RWPE1 (cell line): ENCODE data around the gene PKHD1.
"Not testable (repeated sequence)": the region's sequence is repeated elsewhere in the genome, so short reads cannot be mapped to it uniquely, and the experiment has no call there.

Experiments used
- CTCF ChIA-PET: fragments of 350-600 bp; sonication (Branson Sonifier 250); formaldehyde crosslinking; extraction: SDS; loops from one replicate; lab custom pipeline; 2021; lab: Yijun Ruan, JAX
- POLR2A ChIA-PET: fragments of 400-600 bp; formaldehyde crosslinking; extraction: SDS; loops from one replicate; lab custom pipeline; 2020; ENCODE audit warnings: antibody characterized with exemption; ENCODE audit not compliant: low non-redundant PET; lab: Yijun Ruan, JAX
- DNase-seq: peaks from one replicate; pipeline ENCODE4 v3.0.0; 2012; ENCODE audit warnings: low spot score
- H3K27ac ChIP-seq: fragments of 450-650 bp; 2 replicates; pipeline ENCODE4 v1.5.1; 2017
- CTCF ChIP-seq: fragments of 450-650 bp; conservative IDR thresholded peaks from 2 replicates; pipeline ENCODE4 v1.5.1; 2017; ENCODE audit warnings: low read depth, mild to moderate bottlenecking

The PKHD1 gene

DNA sequence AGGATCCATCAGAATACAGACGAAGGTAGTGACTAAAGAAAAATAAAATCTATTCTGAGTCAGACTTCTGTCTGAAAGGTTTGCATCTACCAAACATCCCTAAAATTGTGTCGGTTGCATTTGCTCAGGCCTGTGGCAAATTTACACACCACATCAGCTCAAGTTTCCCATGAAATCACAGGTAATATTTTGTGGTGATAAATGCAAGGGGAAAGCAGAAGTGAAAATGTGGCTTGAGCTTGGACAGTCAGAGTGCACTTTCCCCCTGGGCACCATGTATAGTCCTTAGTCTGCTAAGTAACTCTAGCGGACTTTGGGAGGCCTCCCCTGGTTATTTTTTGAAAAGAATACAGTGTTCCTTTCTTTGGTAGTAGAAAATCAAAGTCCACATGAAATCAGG, 159.1 kb downstream of the PKHD1 start:
- TF ChIP-seq CTCF: no peak
- no peak overlapping the region for H3K27ac ChIP-seq
- ChIA-PET CTCF (interaction anchor here (0.6 kb wide), 1 partner anchor 1100 kb away, joined by 3 read pairs; no protein-coding TSS in a partner anchor), POLR2A (no interaction called here)
- DNase-seq: no peak

DNA sequence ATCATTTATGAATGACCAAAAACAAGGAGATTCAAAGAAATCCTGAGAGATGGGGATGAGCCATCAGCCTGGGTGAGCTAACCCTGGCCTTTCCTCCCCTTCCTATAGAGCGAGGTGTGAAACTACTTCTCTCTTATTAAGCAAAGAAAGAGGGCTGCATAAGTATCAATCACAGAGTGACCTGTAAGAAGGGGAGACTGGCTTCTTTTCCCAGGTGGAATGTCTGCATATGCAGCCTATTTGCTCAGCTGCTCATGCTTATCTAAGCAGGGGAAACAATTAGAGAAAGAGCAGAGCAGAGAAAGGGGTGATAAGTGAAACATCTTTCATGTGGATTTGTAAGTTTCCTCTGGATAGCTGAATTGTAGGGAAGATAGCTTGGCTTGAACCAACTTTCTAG, 160.0 kb downstream of the PKHD1 start:
- H3K27ac ChIP-seq: no peak overlapping the region
- DNase-seq: no peak
- ChIA-PET POLR2A (no interaction called here), CTCF (no interaction called here)
- no peak for TF ChIP-seq CTCF

- H3K27ac ChIP-seq: no peak overlapping the region
- POLR2A ChIA-PET: no interaction called here
- CTCF ChIA-PET: no interaction called here
- no peak for TF ChIP-seq CTCF
- DNase-seq: no peak
Measured at GRCh38 chr6:51926125-51926524, 161.3 kb downstream of the PKHD1 start.

- CTCF ChIA-PET, DNase-seq, H3K27ac ChIP-seq: not testable (repeated sequence)
Measured at GRCh38 chr6:51922479-51922878, 164.9 kb downstream of the PKHD1 start.

DNA sequence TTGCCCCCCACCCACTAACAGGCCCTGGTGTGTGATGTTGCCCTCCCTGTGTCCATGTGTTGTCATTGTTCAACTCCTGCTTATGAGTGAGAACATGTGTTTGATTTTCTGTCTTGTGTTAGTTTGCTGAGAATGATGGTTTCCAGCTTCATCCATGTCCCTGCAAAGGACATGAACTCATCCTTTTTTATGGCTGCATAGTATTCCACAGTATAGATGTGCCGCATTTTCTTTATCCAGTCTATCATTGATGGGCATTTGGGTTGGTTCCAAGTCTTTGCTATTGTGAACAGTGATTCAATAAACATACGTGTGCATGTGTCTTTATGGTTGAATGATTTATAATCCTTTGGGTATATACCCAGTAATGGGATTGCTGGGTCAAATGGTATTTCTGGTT, 169.1 kb downstream of the PKHD1 start:
- CTCF ChIA-PET: interaction anchor here (0.6 kb wide), 1 partner anchor 411 kb away, joined by 3 read pairs; no protein-coding TSS in a partner anchor
- POLR2A ChIA-PET: not testable (repeated sequence)

More at GRCh38 chr6:51922479-51922878, 164.9 kb downstream of the PKHD1 start:
- POLR2A ChIA-PET: not testable (repeated sequence)

DNA sequence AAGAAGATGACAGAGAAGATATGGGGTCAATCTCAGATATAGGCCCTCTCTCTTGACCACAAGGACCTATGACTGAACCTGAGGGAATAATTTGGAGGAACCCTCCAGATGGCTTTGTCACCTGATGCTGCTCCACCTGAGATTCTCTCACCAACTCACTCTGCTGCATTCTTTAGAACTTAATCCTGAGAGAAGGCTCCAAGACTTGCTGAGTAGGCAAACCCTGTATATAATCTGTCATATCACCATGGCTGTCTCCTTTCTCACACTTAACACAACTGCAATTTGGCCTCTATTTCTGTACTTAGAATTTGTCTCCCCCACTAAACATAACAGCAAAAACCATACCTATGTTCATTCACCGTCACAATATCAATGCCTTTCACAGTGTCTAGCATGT, 172.3 kb downstream of the PKHD1 start:
- CTCF ChIA-PET: no interaction called here

More for the DNA sequence above, 169.1 kb downstream of the PKHD1 start:
- not testable (repeated sequence) for H3K27ac ChIP-seq, DNase-seq

GRCh38 chr6:51913265-51913664, 174.1 kb downstream of the PKHD1 start:
- DNase-seq: no peak
- POLR2A ChIA-PET: no interaction called here
- no peak overlapping the region for H3K27ac ChIP-seq
- TF ChIP-seq CTCF: no peak
- CTCF ChIA-PET: no interaction called here

More for the DNA sequence above, 172.3 kb downstream of the PKHD1 start:
- TF ChIP-seq CTCF: no peak
- POLR2A ChIA-PET: no interaction called here
- DNase-seq: no peak
- no peak overlapping the region for H3K27ac ChIP-seq

GRCh38 chr6:51910851-51911250, 176.6 kb downstream of the PKHD1 start:
- ChIA-PET CTCF (no interaction called here), POLR2A (no interaction called here)
- DNase-seq: no peak
- no peak for TF ChIP-seq CTCF
- H3K27ac ChIP-seq: no peak overlapping the region
